ENCODE results near the gene MRRF.
"Not testable (repeated sequence)": the region's sequence is repeated elsewhere in the genome, so short reads cannot be mapped to it uniquely, and the experiment has no call there.

Gene MRRF

DNA sequence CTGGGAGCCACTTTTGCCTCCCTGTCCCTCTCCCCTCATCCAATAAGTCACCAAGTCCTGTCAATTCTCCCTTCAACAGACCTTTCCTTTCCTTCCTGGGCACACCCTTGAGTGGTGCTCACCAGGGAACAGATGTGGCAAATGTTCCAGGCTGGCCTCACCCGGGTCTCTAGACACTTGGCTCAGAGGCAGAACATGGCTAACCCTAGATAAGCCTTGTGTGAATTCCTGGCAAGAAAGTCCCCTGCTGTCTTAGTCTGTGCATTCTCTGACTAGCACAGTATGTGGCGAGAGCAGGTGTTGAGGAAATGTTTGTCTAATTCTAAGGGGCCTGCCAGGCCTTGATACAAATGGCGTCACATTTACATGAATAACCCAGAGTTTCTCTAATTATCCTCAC, 64.9 kb downstream of the MRRF start:
- no peak overlapping the region for H2AK5ac ChIP-seq (ENCODE audit: low read length, severe bottlenecking)
- H3K9me3 ChIP-seq (ENCODE audit: control insufficient read depth, low read length) = no peaks in the 10 kb centered on the region

DNA sequence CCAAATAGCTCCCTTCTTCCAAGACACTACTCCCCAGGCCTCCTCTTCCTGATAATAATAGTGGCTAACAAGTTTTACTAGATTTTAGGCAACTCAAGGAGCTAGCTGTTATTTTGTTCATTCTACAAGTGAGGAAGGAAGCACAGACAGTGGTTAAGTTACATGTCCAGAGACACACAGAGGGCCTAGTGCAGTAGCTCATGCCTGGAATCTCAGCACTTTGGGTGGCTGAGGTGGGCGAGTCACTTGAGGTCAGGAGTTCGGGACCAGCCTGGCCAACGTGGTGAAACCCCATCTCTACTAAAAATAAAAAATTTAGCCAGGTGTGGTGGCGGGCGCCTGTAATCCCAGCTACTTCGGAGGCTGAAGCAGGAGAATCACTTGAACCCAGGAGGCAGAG, 65.8 kb downstream of the MRRF start:
- H3K4me2 ChIP-seq (ENCODE audit: low read length, poor library complexity, severe bottlenecking) = not testable (repeated sequence)

More for the DNA sequence above, 64.9 kb downstream of the MRRF start:
- Histone ChIP-seq H3K79me1 (replicated peaks; ENCODE audit: low read length, poor library complexity, severe bottlenecking) (no peaks in the 10 kb centered on the region), H3K27ac (ENCODE audit: low read length, poor library complexity, severe bottlenecking) (no peak overlapping the region), H2BK15ac (ENCODE audit: low read depth, poor library complexity, severe bottlenecking) (no peak overlapping the region), H2BK5ac (ENCODE audit: low read depth, low read length, poor library complexity, severe bottlenecking) (no peak overlapping the region), H3K14ac (ENCODE audit: low read length in 2 of 2) (no peak overlapping the region), H3K9ac (ENCODE audit: low read length) (no peak overlapping the region), H3K23ac (ENCODE audit: low read length in 2 of 2) (no peak overlapping the region), H2AFZ (ENCODE audit: low read depth, low read length) (no peak overlapping the region), H3K27me3 (ENCODE audit: control insufficient read depth in 1 of 2, insufficient read depth in 1 of 2, low read length in 2 of 2) (no peaks in the 10 kb centered on the region), H3K18ac (ENCODE audit: low read depth in 1 of 2, low read length in 2 of 2) (no peak overlapping the region), H4K8ac (ENCODE audit: low read length) (no peak overlapping the region), H3K4me2 (ENCODE audit: low read length, poor library complexity, severe bottlenecking) (no peak overlapping the region), H4K91ac (ENCODE audit: low read length) (no peak overlapping the region), H2BK120ac (ENCODE audit: low read depth, low read length) (no peak overlapping the region), H3K36me3 (ENCODE audit: control insufficient read depth in 1 of 2, insufficient read depth in 2 of 2, low read depth in 1 of 2, low read length in 2 of 2) (peaks cover 16 to 47% of the 10 kb centered on the region in 2 experiments), H2BK12ac (ENCODE audit: low read length in 2 of 2) (no peak overlapping the region), H3K4ac (ENCODE audit: low read depth in 1 of 2, low read length in 2 of 2) (no peak overlapping the region), H3K4me3 (ENCODE audit: insufficient read depth in 1 of 2, low read depth in 1 of 2, low read length in 2 of 2) (no peak overlapping the region), H3K4me1 (ENCODE audit: control insufficient read depth, insufficient read depth, low read depth, low read length) (no peaks in the 10 kb centered on the region)
- 93% methylated on average over 3 of the region's 3 CpGs for WGBS
- no peak for DNase-seq

DNA sequence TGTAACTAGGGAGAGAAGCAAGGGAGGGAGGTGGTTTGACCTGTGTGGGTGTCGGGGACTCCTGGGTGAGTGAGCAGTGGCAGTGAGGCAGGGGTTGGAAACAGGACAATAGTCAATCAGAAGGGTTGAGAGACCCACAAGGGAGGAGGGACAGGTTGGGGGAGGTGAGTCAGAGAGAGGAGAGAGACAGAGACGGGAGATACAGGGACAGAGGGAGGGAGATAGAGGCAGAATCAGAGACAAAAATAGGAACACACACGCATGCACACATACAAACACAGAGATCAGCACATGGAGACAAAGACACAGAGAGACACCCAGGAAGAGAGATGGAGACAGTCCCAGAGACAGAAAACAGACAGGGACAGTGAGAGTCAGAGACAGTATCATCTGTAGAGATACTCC, 66.8 kb downstream of the MRRF start:
- H4K8ac ChIP-seq (ENCODE audit: low read length) = no peak overlapping the region
- DNase-seq = no peak

More for the DNA sequence above, 65.8 kb downstream of the MRRF start:
- not testable (repeated sequence) for H2BK120ac ChIP-seq (ENCODE audit: low read depth, low read length); H3K4me3 ChIP-seq (ENCODE audit: insufficient read depth in 1 of 2, low read depth in 1 of 2, low read length in 2 of 2); H3K9ac ChIP-seq (ENCODE audit: low read length); H2BK5ac ChIP-seq (ENCODE audit: low read depth, low read length, poor library complexity, severe bottlenecking); H3K23ac ChIP-seq (ENCODE audit: low read length in 2 of 2); H3K14ac ChIP-seq (ENCODE audit: low read length in 2 of 2); H3K27ac ChIP-seq (ENCODE audit: low read length, poor library complexity, severe bottlenecking); H4K8ac ChIP-seq (ENCODE audit: low read length); H2BK15ac ChIP-seq (ENCODE audit: low read depth, poor library complexity, severe bottlenecking); H2AFZ ChIP-seq (ENCODE audit: low read depth, low read length); H3K4me1 ChIP-seq (ENCODE audit: control insufficient read depth, insufficient read depth, low read depth, low read length); DNase-seq; H2AK5ac ChIP-seq (ENCODE audit: low read length, severe bottlenecking); H3K27me3 ChIP-seq (ENCODE audit: control insufficient read depth in 1 of 2, insufficient read depth in 1 of 2, low read length in 2 of 2); H3K79me1 ChIP-seq (replicated peaks; ENCODE audit: low read length, poor library complexity, severe bottlenecking); H4K91ac ChIP-seq (ENCODE audit: low read length); H3K18ac ChIP-seq (ENCODE audit: low read depth in 1 of 2, low read length in 2 of 2); H2BK12ac ChIP-seq (ENCODE audit: low read length in 2 of 2); H3K9me3 ChIP-seq (ENCODE audit: control insufficient read depth, low read length); H3K4ac ChIP-seq (ENCODE audit: low read depth in 1 of 2, low read length in 2 of 2)
- 95% methylated on average over 6 of the region's 6 CpGs for WGBS
- peaks cover 14 to 39% of the 10 kb centered on the region in 2 experiments for H3K36me3 ChIP-seq (ENCODE audit: control insufficient read depth in 1 of 2, insufficient read depth in 2 of 2, low read depth in 1 of 2, low read length in 2 of 2)

DNA sequence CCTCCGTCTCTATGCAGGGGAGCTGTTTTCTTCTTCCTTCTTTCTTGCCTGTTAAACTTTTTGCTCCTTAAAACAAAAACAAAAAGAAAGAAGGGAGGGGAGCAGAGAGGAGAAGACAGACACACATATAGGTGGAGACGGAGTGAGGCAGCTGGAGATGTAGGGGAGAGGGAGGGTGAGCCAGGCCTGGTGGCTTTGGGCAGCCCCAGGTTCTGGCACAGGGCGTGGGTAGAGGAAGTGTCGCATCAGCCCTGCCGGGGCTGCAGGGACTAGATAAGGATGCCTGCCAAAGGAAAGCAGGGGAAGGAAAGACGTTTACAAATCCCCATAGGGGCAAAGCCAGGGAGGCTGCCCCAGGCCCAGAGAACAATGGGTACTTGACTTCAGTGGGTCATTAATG, 67.4 kb downstream of the MRRF start:
- Histone ChIP-seq H3K14ac (ENCODE audit: low read length in 2 of 2) (no peak overlapping the region), H3K27ac (ENCODE audit: low read length, poor library complexity, severe bottlenecking) (no peak overlapping the region), H4K91ac (ENCODE audit: low read length) (no peak overlapping the region), H3K36me3 (ENCODE audit: control insufficient read depth in 1 of 2, insufficient read depth in 2 of 2, low read depth in 1 of 2, low read length in 2 of 2) (peaks cover 10 to 30% of the 10 kb centered on the region in 2 experiments), H3K4me1 (ENCODE audit: control insufficient read depth, insufficient read depth, low read depth, low read length) (no peaks in the 10 kb centered on the region), H3K9ac (ENCODE audit: low read length) (no peak overlapping the region), H2AFZ (ENCODE audit: low read depth, low read length) (no peak overlapping the region), H2AK5ac (ENCODE audit: low read length, severe bottlenecking) (no peak overlapping the region), H2BK5ac (ENCODE audit: low read depth, low read length, poor library complexity, severe bottlenecking) (no peak overlapping the region), H2BK15ac (ENCODE audit: low read depth, poor library complexity, severe bottlenecking) (no peak overlapping the region), H3K4me2 (ENCODE audit: low read length, poor library complexity, severe bottlenecking) (no peak overlapping the region), H3K18ac (ENCODE audit: low read depth in 1 of 2, low read length in 2 of 2) (no peak overlapping the region), H4K8ac (ENCODE audit: low read length) (no peak overlapping the region), H3K4ac (ENCODE audit: low read depth in 1 of 2, low read length in 2 of 2) (no peak overlapping the region), H3K79me1 (replicated peaks; ENCODE audit: low read length, poor library complexity, severe bottlenecking) (no peaks in the 10 kb centered on the region), H2BK12ac (ENCODE audit: low read length in 2 of 2) (no peak overlapping the region), H3K9me3 (ENCODE audit: control insufficient read depth, low read length) (no peaks in the 10 kb centered on the region), H2BK120ac (ENCODE audit: low read depth, low read length) (no peak overlapping the region), H3K23ac (ENCODE audit: low read length in 2 of 2) (no peak overlapping the region), H3K4me3 (ENCODE audit: insufficient read depth in 1 of 2, low read depth in 1 of 2, low read length in 2 of 2) (no peak overlapping the region), H3K27me3 (ENCODE audit: control insufficient read depth in 1 of 2, insufficient read depth in 1 of 2, low read length in 2 of 2) (peaks cover 10 to 11% of the 10 kb centered on the region in 2 experiments)
- WGBS = 64% methylated on average over 5 of the region's 6 CpGs
- no peak for DNase-seq

More for the DNA sequence above, 66.8 kb downstream of the MRRF start:
- no peak overlapping the region for H2AK5ac ChIP-seq (ENCODE audit: low read length, severe bottlenecking)
- peaks cover 10 to 35% of the 10 kb centered on the region in 2 experiments for H3K36me3 ChIP-seq (ENCODE audit: control insufficient read depth in 1 of 2, insufficient read depth in 2 of 2, low read depth in 1 of 2, low read length in 2 of 2)
- no peak overlapping the region for H3K23ac ChIP-seq (ENCODE audit: low read length in 2 of 2)
- no peak overlapping the region for H3K14ac ChIP-seq (ENCODE audit: low read length in 2 of 2)
- H2BK5ac ChIP-seq (ENCODE audit: low read depth, low read length, poor library complexity, severe bottlenecking) = no peak overlapping the region
- H3K79me1 ChIP-seq (replicated peaks; ENCODE audit: low read length, poor library complexity, severe bottlenecking) = no peaks in the 10 kb centered on the region
- H2BK15ac ChIP-seq (ENCODE audit: low read depth, poor library complexity, severe bottlenecking) = no peak overlapping the region
- no peak overlapping the region for H4K91ac ChIP-seq (ENCODE audit: low read length)
- no peak overlapping the region for H2BK12ac ChIP-seq (ENCODE audit: low read length in 2 of 2)
- peaks cover 6 to 7% of the 10 kb centered on the region in 2 experiments for H3K27me3 ChIP-seq (ENCODE audit: control insufficient read depth in 1 of 2, insufficient read depth in 1 of 2, low read length in 2 of 2)
- no peak overlapping the region for H3K4me3 ChIP-seq (ENCODE audit: insufficient read depth in 1 of 2, low read depth in 1 of 2, low read length in 2 of 2)
- no peak overlapping the region for H3K18ac ChIP-seq (ENCODE audit: low read depth in 1 of 2, low read length in 2 of 2)
- H3K4me1 ChIP-seq (ENCODE audit: control insufficient read depth, insufficient read depth, low read depth, low read length) = no peaks in the 10 kb centered on the region
- H3K27ac ChIP-seq (ENCODE audit: low read length, poor library complexity, severe bottlenecking) = no peak overlapping the region
- no peak overlapping the region for H2AFZ ChIP-seq (ENCODE audit: low read depth, low read length)
- 83% methylated on average over 1 of the region's 3 CpGs for WGBS
- H3K4ac ChIP-seq (ENCODE audit: low read depth in 1 of 2, low read length in 2 of 2) = no peak overlapping the region
- no peak overlapping the region for H2BK120ac ChIP-seq (ENCODE audit: low read depth, low read length)
- no peaks in the 10 kb centered on the region for H3K9me3 ChIP-seq (ENCODE audit: control insufficient read depth, low read length)
- H3K9ac ChIP-seq (ENCODE audit: low read length) = no peak overlapping the region
- no peak overlapping the region for H3K4me2 ChIP-seq (ENCODE audit: low read length, poor library complexity, severe bottlenecking)
